Measurements from ENCODE around the gene SYTL4. TPM values are rescaled to one million over a fixed set of nuclear protein-coding genes. Genes with fewer than 3 reads are reported as not detected.

SYTL4 gene
- total RNA-seq, 1 donor from 2014 or later, result 3.5 TPM

DNA sequence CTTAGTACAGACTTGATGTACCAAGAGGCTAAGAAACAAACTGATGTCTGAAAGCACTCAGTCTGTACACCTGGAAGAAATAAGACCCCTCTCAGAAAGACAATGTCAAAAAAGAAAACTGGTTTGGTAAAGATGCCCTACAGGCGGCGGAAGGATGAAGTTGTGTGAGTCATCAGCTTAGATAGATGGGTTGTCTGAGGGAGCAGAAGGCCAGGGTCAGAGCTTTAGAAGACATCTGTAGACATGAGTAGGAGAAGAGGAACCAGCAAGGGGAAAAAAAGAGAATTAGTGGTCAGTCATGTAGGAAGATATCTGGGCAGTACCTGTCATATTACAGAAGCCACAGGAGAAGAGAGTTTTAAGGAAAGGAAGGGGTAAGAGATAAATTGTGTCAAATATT is 79.7 kb downstream of the SYTL4 start:
- intact Hi-C loops (cut with DNase I), result no loop called here
- no peak for DNase-seq (ENCODE audit: low spot score)

- DNase-seq (ENCODE audit: low spot score), result no peak
- intact Hi-C loops (cut with DNase I), result no loop called here
Measured at GRCh38 chrX:100650841-100651240, 81.1 kb downstream of the SYTL4 start.

GRCh38 chrX:100649550-100650356 is 82.2 kb downstream of the SYTL4 start:
- no peak for DNase-seq (ENCODE audit: low spot score)
- intact Hi-C loops (cut with DNase I), result no loop called here

- intact Hi-C loops (cut with DNase I), result no loop called here
- DNase-seq (ENCODE audit: low spot score), result no peak
Measured at GRCh38 chrX:100648458-100649417, 83.2 kb downstream of the SYTL4 start.

- intact Hi-C loops (cut with DNase I), result no loop called here
- no peak for DNase-seq (ENCODE audit: low spot score)
Measured at GRCh38 chrX:100647739-100648138, 84.2 kb downstream of the SYTL4 start.

GRCh38 chrX:100647095-100647494 is 84.8 kb downstream of the SYTL4 start:
- no peak for DNase-seq (ENCODE audit: low spot score)
- intact Hi-C loops (cut with DNase I), result no loop called here

DNA sequence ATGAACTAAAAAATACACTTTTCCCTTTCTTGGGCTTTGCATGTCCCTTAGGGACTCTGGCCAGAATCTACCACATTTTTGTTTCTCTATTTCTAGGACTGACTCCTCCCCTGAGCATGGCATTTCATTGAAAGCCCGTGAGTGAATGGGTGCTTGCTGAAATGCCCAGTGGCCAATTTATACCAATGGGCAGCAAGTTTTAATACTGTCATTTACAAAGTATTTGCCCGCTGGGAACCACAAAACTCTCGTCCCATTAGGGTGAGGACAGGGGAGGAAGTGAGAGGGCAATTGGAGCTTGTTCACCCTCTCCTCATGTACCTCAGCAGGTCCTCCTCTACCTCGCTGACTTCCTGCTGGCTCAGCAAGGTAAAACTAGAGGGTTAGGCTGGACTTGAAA is 86.8 kb downstream of the SYTL4 start:
- intact Hi-C loops (cut with DNase I), result no loop called here
- no peak for DNase-seq (ENCODE audit: low spot score)

GRCh38 chrX:100643956-100644860 is 87.7 kb downstream of the SYTL4 start, which contains the start of gene SRPX2:
Gene SRPX2 (plus strand): TSS chrX:100644199. CDS start chrX:100646323, 2,124 bp downstream.
- no peak for DNase-seq (ENCODE audit: low spot score)
- intact Hi-C loops (cut with DNase I), result no loop called here

DNA sequence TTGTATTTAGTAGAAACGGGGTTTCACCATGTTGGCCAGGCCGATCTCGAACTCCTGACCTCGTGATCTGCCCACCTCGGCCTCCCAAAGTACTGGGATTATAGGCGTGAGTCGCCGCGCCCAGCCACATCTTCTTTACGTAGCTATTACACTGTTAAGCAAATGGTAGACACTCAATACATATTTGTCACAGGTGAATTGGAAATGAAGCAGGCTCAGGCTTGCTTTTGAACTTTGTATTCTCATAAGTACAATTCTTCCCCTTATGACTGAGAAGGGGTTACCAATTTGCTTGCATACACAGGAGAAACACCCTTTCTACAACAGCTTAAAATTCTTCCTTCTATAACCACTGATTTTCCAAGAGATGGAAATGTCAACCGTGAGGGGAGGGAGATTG is 88.7 kb downstream of the SYTL4 start:
- DNase-seq (ENCODE audit: low spot score), result no peak
- intact Hi-C loops (cut with DNase I), result no loop called here

- no peak for DNase-seq (ENCODE audit: low spot score)
- intact Hi-C loops (cut with DNase I), result no loop called here
Measured at GRCh38 chrX:100642290-100642689, 89.6 kb downstream of the SYTL4 start.

GRCh38 chrX:100636321-100636991 is 95.5 kb downstream of the SYTL4 start, which contains the start of gene TSPAN6:
Gene TSPAN6 (minus strand): TSS chrX:100636806. CDS start chrX:100636694, 112 bp downstream.
- peak; percentile 81 for DNase-seq (ENCODE audit: low spot score)
- intact Hi-C loops (cut with DNase I), result no loop called here

GRCh38 chrX:100635989-100636320 is 96.0 kb downstream of the SYTL4 start:
- intact Hi-C loops (cut with DNase I), result no loop called here
- no peak for DNase-seq (ENCODE audit: low spot score)

DNA sequence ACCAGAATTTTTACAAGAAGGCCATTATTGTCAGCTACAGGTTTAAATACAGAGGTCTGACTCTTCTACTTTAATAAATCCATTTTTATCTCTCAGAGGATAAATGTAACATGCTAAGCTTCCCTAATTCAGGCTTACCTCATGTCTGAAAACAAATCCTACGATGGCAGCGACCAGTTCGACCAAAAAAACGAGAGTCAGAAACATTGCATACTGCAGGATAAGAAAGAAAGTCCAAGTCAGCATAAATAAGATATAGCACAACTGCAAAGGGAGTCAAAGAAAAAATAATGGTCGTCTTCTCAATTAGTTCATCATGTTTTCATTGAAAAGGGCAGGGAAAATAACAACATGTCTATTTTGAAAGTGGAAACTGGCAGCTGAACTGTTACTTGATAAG is 96.9 kb downstream of the SYTL4 start:
- intact Hi-C loops (cut with DNase I), result no loop called here
- no peak for DNase-seq (ENCODE audit: low spot score)

- intact Hi-C loops (cut with DNase I), result no loop called here
- no peak for DNase-seq (ENCODE audit: low spot score)
Measured at GRCh38 chrX:100625985-100626491, 105.9 kb downstream of the SYTL4 start.

Other genes starting within 250 kb of the SYTL4 start
- 2.6 TPM for gene TNMD, start 147.2 kb downstream of the SYTL4 start, total RNA-seq
- gene TSPAN6, start 95.3 kb downstream of the SYTL4 start, total RNA-seq, result 3.0 TPM
- 14.2 TPM for gene SRPX2, start 87.9 kb downstream of the SYTL4 start, total RNA-seq
- 7.8 TPM for gene CSTF2, start 88.3 kb upstream of the SYTL4 start, total RNA-seq
- not detected for gene NOX1, start 142.2 kb upstream of the SYTL4 start, total RNA-seq
- 0.11 TPM for gene XKRX, start 196.8 kb upstream of the SYTL4 start, total RNA-seq
- not detected for gene ARL13A, start 237.6 kb upstream of the SYTL4 start, total RNA-seq

Data from cardiac septum (tissue), 1 donor.